ENCODE measurements around the gene SYNM.
"Not testable (repeated sequence)": the region's sequence is repeated elsewhere in the genome, so short reads cannot be mapped to it uniquely, and the experiment has no call there.

The SYNM gene

GRCh38 chr15:99109555-99110021, 4.7 kb downstream of the SYNM start:
- no peak for DNase-seq

GRCh38 chr15:99110093-99110492, 5.2 kb downstream of the SYNM start:
- no peak for DNase-seq

GRCh38 chr15:99110581-99111320, 5.9 kb downstream of the SYNM start:
- no peak for DNase-seq

DNA sequence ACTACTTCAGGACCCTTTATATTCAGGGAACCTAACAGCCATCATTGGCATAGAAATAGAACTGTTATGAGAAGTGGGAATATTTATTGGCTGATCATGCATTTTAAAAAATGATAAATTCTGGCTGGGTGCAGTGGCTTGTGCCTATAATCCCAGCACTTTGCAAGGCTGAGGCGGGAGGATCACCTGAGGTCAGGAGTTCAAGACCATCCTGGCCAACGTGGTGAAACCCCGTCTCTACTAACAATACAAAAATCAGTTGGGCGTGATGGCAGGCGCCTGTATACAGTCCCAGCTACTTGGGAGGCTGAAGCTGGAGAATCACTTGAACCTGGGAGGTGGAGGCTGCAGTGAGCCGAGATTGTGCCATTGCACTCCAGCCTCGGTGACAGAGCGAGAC, 6.8 kb downstream of the SYNM start:
- DNase-seq = not testable (repeated sequence)

- DNase-seq = no peak
Observed at GRCh38 chr15:99113547-99114271, 8.8 kb downstream of the SYNM start.

DNA sequence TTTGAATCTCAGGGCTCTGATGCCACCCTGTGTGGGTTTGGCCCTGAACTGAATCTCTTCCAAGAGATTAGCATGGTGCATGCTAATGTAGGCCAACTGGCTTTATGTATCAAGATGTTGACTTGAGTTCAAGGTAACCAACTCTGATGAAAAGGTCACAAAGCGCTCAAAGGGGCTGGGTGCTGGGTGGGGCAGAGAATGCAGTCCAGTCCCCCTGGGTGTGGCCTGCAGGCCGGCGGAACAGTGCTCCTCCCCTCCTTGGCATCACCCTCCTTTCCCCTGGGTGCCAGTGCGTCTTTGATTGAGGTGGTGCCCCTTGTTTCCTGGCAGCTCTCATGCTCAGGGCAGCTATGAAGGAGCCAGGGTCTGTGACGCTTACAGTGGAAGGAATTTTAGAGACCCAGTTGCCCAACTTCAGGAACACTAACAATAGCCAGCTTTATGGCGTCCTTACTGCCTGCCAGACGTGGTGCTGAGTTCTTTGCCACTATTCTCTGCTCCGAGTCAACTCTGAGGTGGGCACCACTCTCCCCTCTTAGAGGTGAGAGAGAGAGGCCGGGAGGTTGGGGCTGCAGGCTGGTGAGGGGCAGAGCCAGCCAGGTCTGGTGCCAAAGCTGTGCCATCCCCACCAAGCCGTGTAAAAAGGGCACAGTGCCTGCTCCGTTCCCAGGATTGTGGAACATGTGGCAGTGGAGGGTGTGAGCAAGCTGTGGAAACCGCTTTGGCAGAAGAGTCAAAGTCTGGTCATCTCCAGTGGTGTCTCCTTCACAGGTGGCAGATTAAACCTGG, 9.8 kb downstream of the SYNM start:
- no peak for DNase-seq

- no peak for DNase-seq
Observed at GRCh38 chr15:99115300-99116215, 10.7 kb downstream of the SYNM start.

GRCh38 chr15:99117111-99117510, 12.2 kb downstream of the SYNM start:
- DNase-seq = no peak

GRCh38 chr15:99117563-99118257, 12.8 kb downstream of the SYNM start:
- DNase-seq = no peak

- DNase-seq = no peak
Observed at GRCh38 chr15:99118258-99118632, 13.4 kb downstream of the SYNM start.

DNA sequence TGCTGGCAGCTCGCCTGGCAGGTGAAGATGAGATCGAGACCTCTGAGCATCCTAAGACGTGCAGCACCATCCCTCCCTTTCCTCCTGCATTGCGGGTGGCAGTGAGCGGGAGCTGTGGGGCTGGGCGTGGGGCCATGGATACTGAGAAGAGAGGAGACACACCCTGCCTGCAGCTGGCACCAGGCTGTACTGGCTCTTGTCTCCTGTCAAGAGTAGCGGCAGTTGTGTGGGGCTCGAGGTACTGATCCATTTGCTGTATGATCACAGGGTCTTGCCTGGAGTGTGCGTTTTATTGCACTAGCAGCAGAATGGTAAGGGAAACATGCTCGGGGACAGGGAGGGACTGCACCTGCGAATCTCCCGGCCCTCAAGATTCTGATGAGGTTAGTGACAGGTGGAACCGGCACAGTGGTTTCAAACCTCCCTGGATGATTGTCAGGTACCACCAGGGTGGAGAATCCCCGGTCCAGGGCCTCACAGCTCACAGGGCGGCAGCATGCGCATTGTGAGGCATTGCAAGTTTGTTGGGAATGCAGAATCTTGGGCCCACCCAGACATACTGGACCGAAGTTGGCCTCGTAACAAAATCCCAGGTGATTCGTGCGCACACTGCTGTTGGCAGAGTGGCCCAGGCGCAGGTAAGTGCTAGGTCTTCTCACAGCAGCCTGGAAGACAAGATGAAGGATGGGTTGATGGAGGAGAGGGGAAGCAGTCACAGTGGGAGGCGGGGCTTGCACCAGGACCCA, 14.1 kb downstream of the SYNM start:
- DNase-seq = no peak

DNA sequence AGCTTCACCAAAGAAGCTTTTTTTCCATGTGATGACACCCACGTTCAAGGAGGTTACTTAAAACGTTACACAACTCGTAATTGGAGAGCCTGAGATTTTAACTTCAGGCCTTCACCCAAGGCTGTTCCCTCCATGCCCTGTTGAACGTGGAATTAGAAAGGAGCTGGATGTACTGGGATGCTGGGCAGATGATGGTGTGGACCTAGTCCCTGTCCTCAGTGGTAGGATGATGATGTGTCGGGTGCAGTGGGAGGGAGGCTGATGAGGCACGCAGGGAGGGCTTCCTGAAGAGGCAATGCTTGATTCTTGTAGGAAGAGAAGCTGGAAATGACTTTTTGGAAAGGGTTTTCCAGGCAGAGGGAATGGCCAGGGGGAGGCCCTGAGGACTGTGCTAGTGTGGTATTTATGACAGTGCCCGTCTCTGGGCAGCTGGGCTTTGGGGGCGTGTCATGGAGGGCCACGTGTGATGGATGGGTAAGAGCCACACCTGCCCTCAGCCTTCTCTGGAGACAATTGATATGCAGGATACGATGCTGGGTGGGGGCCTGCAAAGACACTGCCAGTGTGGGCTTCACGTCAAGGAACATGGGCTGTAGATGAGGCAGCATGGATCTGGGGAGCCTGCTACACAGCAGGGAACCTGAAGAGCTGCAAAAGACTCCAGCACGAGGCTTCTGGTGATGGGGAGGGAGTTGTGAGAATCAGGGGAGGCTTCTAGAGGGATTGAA, 15.3 kb downstream of the SYNM start:
- DNase-seq = no peak

GRCh38 chr15:99121207-99121606, 16.3 kb downstream of the SYNM start:
- DNase-seq = no peak

DNA sequence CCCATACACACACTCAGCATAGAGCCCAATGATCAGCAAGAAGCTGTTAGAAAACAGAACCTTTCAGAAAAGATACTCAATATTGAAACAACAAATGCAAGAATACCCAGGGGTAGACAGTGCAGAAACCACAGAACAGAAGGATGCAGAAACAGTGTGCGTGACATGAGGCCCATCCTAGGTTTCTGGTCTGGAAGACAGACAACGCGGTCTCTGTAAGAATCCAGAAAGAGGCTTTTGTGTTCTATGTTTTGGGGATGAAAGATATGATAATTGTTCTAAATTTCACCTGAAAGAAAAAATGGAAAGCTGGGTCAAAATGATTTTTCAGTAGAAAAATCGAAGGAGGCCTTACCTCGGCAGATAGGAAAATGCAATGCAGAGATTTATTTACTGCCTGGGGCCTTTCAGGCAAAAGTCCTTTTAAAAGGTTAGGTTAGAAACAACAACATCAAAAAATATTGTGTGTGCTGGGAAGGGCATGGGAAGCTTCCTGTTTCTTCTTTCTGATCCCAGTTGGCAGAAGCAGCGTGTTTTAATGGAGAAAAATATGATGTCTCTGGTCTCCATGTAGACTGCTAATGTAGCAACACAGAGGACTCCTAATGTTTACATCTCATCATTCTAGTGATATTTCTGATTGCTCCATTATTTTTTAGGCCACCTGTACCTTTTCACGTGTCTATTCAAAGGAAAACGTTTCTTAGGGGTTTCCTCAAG, 17.0 kb downstream of the SYNM start:
- no peak for DNase-seq

- no peak for DNase-seq
Observed at GRCh38 chr15:99122831-99123712, 18.2 kb downstream of the SYNM start.

- peak; percentile 37 for DNase-seq
Observed at GRCh38 chr15:99123713-99124451, 19.0 kb downstream of the SYNM start.

DNA sequence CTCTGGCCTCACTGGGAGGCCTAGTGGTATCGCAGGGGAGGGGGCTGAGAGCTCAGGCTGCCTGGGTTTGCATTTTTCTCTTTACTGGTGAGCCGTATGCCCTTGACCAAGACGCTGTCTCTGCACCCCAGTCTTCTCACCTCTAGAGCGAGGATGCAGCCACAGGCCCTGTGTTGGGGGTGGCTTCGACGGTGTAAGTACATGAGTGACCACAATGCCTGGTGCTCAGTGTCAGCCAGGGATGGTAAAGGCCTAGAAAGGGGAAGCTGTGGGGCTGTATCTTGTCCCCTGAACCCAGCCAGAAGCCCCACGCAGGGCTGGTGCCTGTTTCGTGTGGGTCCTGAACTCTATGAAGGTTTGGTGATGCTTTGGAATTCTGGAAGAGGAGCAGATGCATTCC, 19.8 kb downstream of the SYNM start:
- DNase-seq = no peak

All from suppressor macrophage treated with lipopolysaccharide for 4 hours (primary cell).